Upper lobe of left lung (tissue), 6 donors: ENCODE measurements around the gene EEF2. TPM values are rescaled to one million over a fixed set of nuclear protein-coding genes. Genes with fewer than 3 reads are reported as not detected.

ENCODE experiments used
- ATAC-seq, 2 donors: fragments of 200-7000 bp; cut with Tn5 transposase; one replicate each; pipeline ENCODE4 v1.9.1; 2022; ENCODE audit warnings: mild to moderate bottlenecking in 2 of 2, moderate library complexity in 2 of 2; ENCODE audit not compliant: low FRiP score in 2 of 2
- DNase-seq, 2 donors: peaks; one replicate each; pipeline ENCODE4 v3.0.0-alpha.2; 2019 to 2020
- H3K27ac ChIP-seq, 4 donors: fragments of 200-600 bp; sonication (generic); one replicate each; pipeline ENCODE4 v1.5.1; 2016 to 2019
- H3K27me3 ChIP-seq, 4 donors: fragments of 200-600 bp; sonication (generic); one replicate each; pipeline ENCODE4 v1.5.1; 2017 to 2019
- H3K36me3 ChIP-seq, 4 donors: fragments of 200-600 bp; sonication (generic); one replicate each; pipeline ENCODE4 v1.5.1; 2016 to 2019
- H3K4me1 ChIP-seq, 4 donors: fragments of 200-600 bp; sonication (generic); one replicate each; pipeline ENCODE4 v1.5.1; 2018 to 2019
- H3K4me3 ChIP-seq, 4 donors: fragments of 200-600 bp; sonication (generic); one replicate each; pipeline ENCODE4 v1.5.1; 2017 to 2019; ENCODE audit warnings: mild to moderate bottlenecking in 2 of 4, moderate library complexity in 1 of 4
- H3K9me3 ChIP-seq, 4 donors: fragments of 200-600 bp; sonication (generic); one replicate each; pipeline ENCODE4 v1.5.1; 2018 to 2019
- EP300 ChIP-seq, 4 donors: sonication (generic); formaldehyde crosslinking; IDR thresholded peaks; one replicate each; pipeline ENCODE4 v1.5.1; 2017; ENCODE audit warnings: antibody characterized with exemption in 4 of 4, control low read depth in 2 of 4
- POLR2A ChIP-seq, 4 donors: fragments of 450-650 bp; IDR thresholded peaks; one replicate each; pipeline ENCODE4 v1.5.1; 2016 to 2017; ENCODE audit warnings: antibody characterized with exemption in 4 of 4, mild to moderate bottlenecking in 2 of 4
- POLR2AphosphoS5 ChIP-seq, 2 donors: sonication (generic); formaldehyde crosslinking; IDR thresholded peaks; one replicate each; pipeline ENCODE4 v1.5.1; 2017; ENCODE audit warnings: antibody characterized with exemption in 2 of 2
- WGBS, 2 donors: methylation state at CpG; one replicate each; pipeline ENCODE4 v1.1.5; 2017 to 2018; 5-methylcytosine and 5-hydroxymethylcytosine counted together
- total RNA-seq, 6 donors: library from RNA; depleted of rRNA in 4 of 6; stranded (reverse); fragments of >200 nt in 4 of 6; gene quantifications; one replicate each; pipeline versions ENCODE4 v1.1.0 to v1.2.1, GENCODE V29; 2016 to 2021
- TF ChIP-seq, protein P1 (sequence below), 6 experiments: fragments of 450-650 bp in 4 of 6; fragments of 200-600 bp in 2 of 6; sonication (generic) in 2 of 6; IDR thresholded peaks; one replicate each; pipeline ENCODE4 v1.5.1; 2016 to 2019; ENCODE audit warnings: antibody characterized with exemption in 6 of 6
- donor health status: DM: no; HTN: no; CAD: no; lungs with moderate emphysema.
- donor health status: DM: no; HTN: yes; CAD: no; lungs with severe emphysema.

The EEF2 gene
- total RNA-seq: 1,000 to 10,000 TPM; 1,167 to 2,562 (median 1,758) TPM

DNA sequence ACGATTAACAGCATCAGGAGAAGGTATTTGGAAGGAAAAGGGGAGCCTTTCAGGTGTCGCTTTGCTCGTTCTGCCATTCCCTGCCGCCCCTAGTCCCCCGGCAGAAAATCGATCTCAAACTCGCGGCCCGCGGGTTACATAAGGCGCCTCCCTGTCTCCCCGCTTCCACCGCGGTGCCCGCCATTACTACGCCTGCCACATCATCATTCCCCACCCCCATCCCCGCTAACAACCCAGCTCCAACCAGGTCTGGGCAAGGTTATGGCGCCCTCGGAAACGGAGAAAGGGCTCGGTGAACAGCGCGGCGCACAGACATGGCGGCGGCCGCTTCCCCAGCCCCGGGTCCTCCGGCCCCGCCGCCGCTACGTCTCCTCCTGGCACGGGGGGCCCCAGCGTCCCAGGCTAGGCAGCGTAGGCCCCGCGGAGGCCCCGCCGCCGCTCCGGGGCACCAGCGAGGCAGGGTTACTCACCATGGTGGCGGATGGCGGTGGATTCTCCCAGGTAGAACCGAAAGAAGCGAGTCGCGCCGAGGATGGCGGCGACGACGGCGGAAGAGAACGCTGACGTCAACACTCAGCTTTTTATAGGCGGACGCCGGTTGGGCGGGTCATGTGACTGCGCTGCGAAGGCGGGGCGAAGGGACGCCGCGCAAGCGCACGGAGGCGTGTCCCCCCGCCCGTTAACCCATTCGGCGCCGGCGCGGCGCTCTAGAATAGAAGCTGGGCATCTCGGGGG is at the start of gene EEF2:
Gene EEF2, minus strand, starts transcription at position 556 of the 735 bp plus-strand sequence. Its CDS starts 83 bp downstream, at position 473.
- Histone ChIP-seq H3K9me3 (no peaks in the 10 kb centered on the region), H3K36me3 (peaks cover 38 to 44% (median 41%) of the 10 kb centered on the region in 4 donors), H3K4me3 (peak within 1 kb of the TSS; percentile 73 to 91 (median 86)), H3K4me1 (peaks cover 39 to 66% (median 42%) of the 10 kb centered on the region in 4 donors), H3K27ac (peak within 1 kb of the TSS; percentile 90 to 98 (median 94)), H3K27me3 (no peaks in the 10 kb centered on the region)
- peak; percentile 64 to 100 (median 98) for TF ChIP-seq POLR2A (IDR thresholded peaks at IDR 0.05)
- peak; percentile 100 for TF ChIP-seq POLR2AphosphoS5 (IDR thresholded peaks at IDR 0.05)
- TF ChIP-seq, protein P1, sequence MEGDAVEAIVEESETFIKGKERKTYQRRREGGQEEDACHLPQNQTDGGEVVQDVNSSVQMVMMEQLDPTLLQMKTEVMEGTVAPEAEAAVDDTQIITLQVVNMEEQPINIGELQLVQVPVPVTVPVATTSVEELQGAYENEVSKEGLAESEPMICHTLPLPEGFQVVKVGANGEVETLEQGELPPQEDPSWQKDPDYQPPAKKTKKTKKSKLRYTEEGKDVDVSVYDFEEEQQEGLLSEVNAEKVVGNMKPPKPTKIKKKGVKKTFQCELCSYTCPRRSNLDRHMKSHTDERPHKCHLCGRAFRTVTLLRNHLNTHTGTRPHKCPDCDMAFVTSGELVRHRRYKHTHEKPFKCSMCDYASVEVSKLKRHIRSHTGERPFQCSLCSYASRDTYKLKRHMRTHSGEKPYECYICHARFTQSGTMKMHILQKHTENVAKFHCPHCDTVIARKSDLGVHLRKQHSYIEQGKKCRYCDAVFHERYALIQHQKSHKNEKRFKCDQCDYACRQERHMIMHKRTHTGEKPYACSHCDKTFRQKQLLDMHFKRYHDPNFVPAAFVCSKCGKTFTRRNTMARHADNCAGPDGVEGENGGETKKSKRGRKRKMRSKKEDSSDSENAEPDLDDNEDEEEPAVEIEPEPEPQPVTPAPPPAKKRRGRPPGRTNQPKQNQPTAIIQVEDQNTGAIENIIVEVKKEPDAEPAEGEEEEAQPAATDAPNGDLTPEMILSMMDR (IDR thresholded peaks at IDR 0.05): peak in 4 of 6 experiments; percentile 8 to 46 (median 28)
- TF ChIP-seq EP300 (IDR thresholded peaks at IDR 0.05): peak in 1 of 4 donors; percentile 89
- WGBS, 2 donors: 0% methylated on average over 11 to 53 of the region's 80 CpGs
- DNase-seq (peak; percentile 80 to 98), ATAC-seq (peak; percentile 79 to 87)

DNA sequence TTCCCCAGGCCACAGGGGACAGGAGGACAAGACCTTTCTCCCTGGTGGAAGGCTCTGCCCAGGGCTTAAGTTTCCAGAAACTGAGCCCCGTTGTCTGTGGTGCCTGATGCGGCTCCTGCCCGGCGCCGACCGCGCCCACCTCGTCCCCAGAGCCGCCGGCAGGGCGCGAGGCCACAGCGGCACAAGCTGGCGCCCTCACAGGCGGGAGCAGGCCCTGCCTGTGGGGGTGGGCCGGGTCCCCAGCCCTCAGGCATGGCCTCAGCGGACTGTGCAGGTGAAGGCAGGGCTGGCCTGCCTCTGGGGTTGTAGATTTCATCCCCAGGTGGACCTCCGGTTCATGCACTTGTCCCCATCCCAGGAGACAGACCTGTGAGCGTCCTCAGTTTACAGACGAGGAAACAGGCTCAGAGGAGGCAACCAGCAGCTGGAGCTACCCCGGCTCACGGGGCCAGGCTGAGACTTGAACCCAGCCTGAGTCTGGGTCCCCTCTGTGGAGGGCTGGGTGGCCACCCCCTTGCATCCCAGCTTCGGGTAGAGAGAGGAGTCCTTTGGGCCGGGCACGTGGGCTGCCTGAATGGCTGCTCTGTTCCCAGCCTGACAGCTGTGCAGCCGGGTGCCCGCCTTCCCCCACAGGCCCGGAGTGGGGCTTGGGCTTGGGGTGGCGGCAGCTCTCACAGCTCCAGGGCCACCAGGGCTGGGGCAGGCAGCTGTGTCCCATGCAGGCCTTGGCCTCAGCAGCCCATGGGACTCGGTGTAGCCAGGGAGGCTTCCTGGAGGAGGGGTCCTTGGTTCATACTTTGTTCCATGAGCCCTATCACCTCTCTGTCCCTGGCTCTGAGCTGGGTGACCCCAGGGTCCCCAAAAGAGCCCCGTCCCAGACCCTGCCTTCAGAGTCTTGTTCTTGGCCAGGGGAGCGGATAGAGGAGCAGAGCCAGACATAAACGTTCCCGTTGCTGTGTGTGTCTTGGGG is 49.1 kb upstream of the EEF2 start:
- 50 to 83% methylated on average over 4 to 8 of the region's 34 CpGs for WGBS, 2 donors
- Histone ChIP-seq H3K9me3 (no peaks in the 10 kb centered on the region), H3K27ac (no peak overlapping the region), H3K36me3 (peaks cover 6 to 96% (median 58%) of the 10 kb centered on the region in 4 donors), H3K27me3 (no peaks in the 10 kb centered on the region), H3K4me1 (peaks cover 0 to 11% (median 3%) of the 10 kb centered on the region in 4 donors), H3K4me3 (no peak overlapping the region)
- ATAC-seq (no peak), DNase-seq (peak in 1 of 2 donors; percentile 66)
- TF ChIP-seq POLR2A (IDR thresholded peaks at IDR 0.05): no peak
- TF ChIP-seq, protein P1 (IDR thresholded peaks at IDR 0.05): no peak
- TF ChIP-seq EP300 (IDR thresholded peaks at IDR 0.05): no peak
- TF ChIP-seq POLR2AphosphoS5 (IDR thresholded peaks at IDR 0.05): no peak

DNA sequence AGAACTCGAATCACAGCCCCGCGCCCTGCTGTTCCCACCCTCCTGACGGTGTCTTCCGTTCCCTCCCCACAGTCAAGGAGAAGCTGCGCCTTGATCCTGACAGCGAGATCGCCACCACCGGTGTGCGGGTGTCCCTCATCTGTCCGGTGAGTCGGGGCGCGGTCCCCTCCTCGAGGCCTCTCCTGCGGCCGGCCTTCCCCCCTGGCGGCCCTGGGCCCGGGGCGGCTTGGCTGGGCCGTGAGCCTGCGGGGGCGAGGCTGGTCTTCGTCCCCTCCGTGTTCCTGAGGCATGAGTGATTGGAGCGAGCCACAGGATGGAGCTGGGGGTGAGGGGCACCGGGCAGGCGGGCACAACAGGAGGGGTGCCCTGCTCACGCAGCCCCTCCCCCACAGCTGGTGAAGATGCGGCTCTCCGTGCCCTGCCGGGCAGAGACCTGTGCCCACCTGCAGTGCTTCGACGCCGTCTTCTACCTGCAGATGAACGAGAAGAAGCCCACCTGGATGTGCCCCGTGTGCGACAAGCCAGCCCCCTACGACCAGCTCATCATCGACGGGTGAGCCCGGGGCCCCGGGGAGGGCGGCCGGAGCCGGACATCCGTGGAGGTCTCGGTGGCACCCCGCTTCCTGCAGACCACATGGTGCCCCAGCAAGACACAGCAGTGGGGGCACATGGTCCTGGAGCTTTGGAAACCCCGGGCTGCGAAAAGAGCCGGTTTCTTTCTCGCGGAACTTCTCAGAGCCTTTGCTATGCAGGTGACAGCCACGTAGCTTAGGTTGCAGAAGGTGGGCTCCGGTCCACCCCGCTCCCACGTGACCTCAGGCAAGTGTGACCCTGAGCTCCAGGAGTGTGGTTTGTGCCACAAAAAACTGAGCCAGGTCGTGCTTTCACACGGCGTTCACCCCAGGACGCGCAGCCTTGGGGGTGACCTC is 48.0 kb upstream of the EEF2 start:
- Histone ChIP-seq H3K27me3 (no peaks in the 10 kb centered on the region), H3K27ac (no peak overlapping the region), H3K4me1 (peaks cover 0 to under 1% (median 0%) of the 10 kb centered on the region in 4 donors), H3K36me3 (peaks cover 6 to 99% (median 66%) of the 10 kb centered on the region in 4 donors), H3K9me3 (no peaks in the 10 kb centered on the region), H3K4me3 (no peak overlapping the region)
- TF ChIP-seq POLR2AphosphoS5 (IDR thresholded peaks at IDR 0.05): no peak
- no peak for TF ChIP-seq EP300 (IDR thresholded peaks at IDR 0.05)
- TF ChIP-seq, protein P1 (IDR thresholded peaks at IDR 0.05): no peak
- no peak for TF ChIP-seq POLR2A (IDR thresholded peaks at IDR 0.05)
- ATAC-seq (no peak), DNase-seq (peak in 1 of 2 donors; percentile 77)
- WGBS, 2 donors: 93 to 96% methylated on average over 34 to 61 of the region's 63 CpGs

DNA sequence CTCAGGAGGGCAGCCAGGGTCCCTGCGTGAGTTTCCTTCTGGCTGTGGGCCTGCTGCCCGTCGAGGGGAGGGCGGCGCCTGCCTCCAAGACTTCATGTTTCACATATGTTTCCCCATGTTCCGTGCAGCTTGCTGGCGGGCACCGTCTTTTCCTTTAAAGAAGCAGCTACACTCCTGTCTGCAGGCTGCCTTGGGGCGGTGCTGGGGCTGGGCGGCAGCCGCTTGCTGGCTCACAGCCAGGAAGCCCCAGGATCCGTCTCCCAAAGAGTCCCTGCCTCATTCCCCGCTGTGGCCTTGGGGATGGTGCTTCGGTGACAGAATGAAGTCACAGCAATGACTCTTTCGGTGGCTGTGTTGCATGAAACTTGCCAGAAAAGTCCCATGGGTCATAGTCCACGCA is 47.2 kb upstream of the EEF2 start:
- Histone ChIP-seq H3K4me1 (no peaks in the 10 kb centered on the region), H3K27ac (no peak overlapping the region), H3K4me3 (no peak overlapping the region), H3K27me3 (no peaks in the 10 kb centered on the region), H3K9me3 (no peaks in the 10 kb centered on the region), H3K36me3 (peaks cover 6 to 95% (median 64%) of the 10 kb centered on the region in 4 donors)
- 76 to 92% methylated on average over 12 to 15 of the region's 16 CpGs for WGBS, 2 donors
- peak in 1 of 2 donors; percentile 72 for DNase-seq
- ATAC-seq: no peak
- TF ChIP-seq EP300 (IDR thresholded peaks at IDR 0.05) (no peak), POLR2AphosphoS5 (IDR thresholded peaks at IDR 0.05) (no peak), POLR2A (IDR thresholded peaks at IDR 0.05) (no peak)
- TF ChIP-seq, protein P1 (IDR thresholded peaks at IDR 0.05): no peak
